K562 (cell line): ENCODE data around the gene ZNF521. TPM values are rescaled to one million over a fixed set of nuclear protein-coding genes. Genes with fewer than 3 reads are reported as not detected.
A peak's percentile ranks its signal among the peaks of the same experiment; 100 is the strongest.

Source experiments
- ATF6 ChIP-seq: sonication (generic); formaldehyde crosslinking; IDR thresholded peaks from 2 replicates; pipeline ENCODE4 v1.4.0; 2020; ENCODE audit warnings: mild to moderate bottlenecking, missing genetic modification reagents
- CHD2 ChIP-seq: IDR thresholded peaks from 2 replicates; pipeline ENCODE4 v1.6.1; 2011; ENCODE audit warnings: low read depth, low read length
- CREM ChIP-seq: IDR thresholded peaks from 2 replicates; pipeline ENCODE4 v1.6.1; 2014; ENCODE audit warnings: antibody characterized with exemption, low read depth
- ERF ChIP-seq: fragments of 450-650 bp; formaldehyde crosslinking; IDR thresholded peaks from 2 replicates; pipeline ENCODE4 v1.4.0; 2020; ENCODE audit warnings: mild to moderate bottlenecking, mixed read lengths
- GABPB2 ChIP-seq: fragments of 250-450 bp; sonication (Bioruptor Pico); conservative IDR thresholded peaks from 2 replicates; pipeline ENCODE4 v1.5.1; 2021; ENCODE audit warnings: mild to moderate bottlenecking
- HIVEP1 ChIP-seq: fragments of 250-450 bp; sonication (Bioruptor Pico); IDR thresholded peaks from 2 replicates; pipeline ENCODE4 v1.4.0; 2020; ENCODE audit warnings: mild to moderate bottlenecking
- MIER1 ChIP-seq: fragments of 450-650 bp; IDR thresholded peaks from 2 replicates; pipeline ENCODE4 v1.6.1; 2016; ENCODE audit warnings: antibody characterized with exemption, mild to moderate bottlenecking, low read depth
- NFXL1 ChIP-seq: fragments of 450-650 bp; formaldehyde crosslinking; IDR thresholded peaks from 2 replicates; pipeline ENCODE4 v1.4.0; 2021; ENCODE audit warnings: mild to moderate bottlenecking
- NR2C2 ChIP-seq, 2 experiments: fragments of 200-800 bp in 1 of 2; sonication (Bioruptor generic) in 1 of 2; sonication (generic) in 1 of 2; formaldehyde crosslinking in 1 of 2; IDR thresholded peaks; 2 replicates each; pipeline versions ENCODE4 v1.6.1 to v1.8.0; 2016 to 2022; ENCODE audit warnings: mild to moderate bottlenecking in 1 of 2, missing compliant biosample characterization in 1 of 2, missing genetic modification characterization in 1 of 2, missing genetic modification reagents in 1 of 2
- REST ChIP-seq, 2 experiments: fragments of 450-650 bp; formaldehyde crosslinking in 1 of 2; IDR thresholded peaks; 2 replicates each; pipeline versions ENCODE4 v1.4.0 to v1.6.1; 2014 to 2020; ENCODE audit warnings: mild to moderate bottlenecking in 2 of 2, borderline replicate concordance in 1 of 2, low read depth in 1 of 2
- SLC30A9 ChIP-seq: fragments of 250-450 bp; sonication (Bioruptor Pico); IDR thresholded peaks from 2 replicates; pipeline ENCODE4 v1.8.0; 2022; ENCODE audit warnings: mild to moderate bottlenecking, moderate library complexity
- SMARCC2 ChIP-seq: fragments of 450-650 bp; IDR thresholded peaks from 2 replicates; pipeline ENCODE4 v1.6.1; 2017; ENCODE audit warnings: antibody characterized with exemption, moderate library complexity, mild to moderate bottlenecking, low read depth
- SNAPC5 ChIP-seq: fragments of 250-450 bp; sonication (Bioruptor Pico); IDR thresholded peaks from 2 replicates; pipeline ENCODE4 v1.8.0; 2021; ENCODE audit warnings: moderate library complexity, mild to moderate bottlenecking, inconsistent platforms
- STAT5B ChIP-seq: fragments of 250-450 bp; sonication (Bioruptor Pico); IDR thresholded peaks from 2 replicates; pipeline ENCODE4 v1.8.0; 2021; ENCODE audit warnings: mild to moderate bottlenecking, inconsistent platforms
- TOE1 ChIP-seq, 2 experiments: fragments of 450-650 bp in 1 of 2; sonication (generic) in 1 of 2; formaldehyde crosslinking in 1 of 2; IDR thresholded peaks; 2 replicates each; pipeline versions ENCODE4 v1.7.1 to v1.8.0; 2016 to 2022; ENCODE audit warnings: borderline replicate concordance in 2 of 2, mild to moderate bottlenecking in 2 of 2, antibody characterized with exemption in 1 of 2, inconsistent platforms in 1 of 2, low read depth in 1 of 2, missing genetic modification reagents in 1 of 2, moderate library complexity in 1 of 2
- USF1 ChIP-seq: sonication (generic); formaldehyde crosslinking; IDR thresholded peaks from 2 replicates; pipeline ENCODE4 v1.9.0; 2022; ENCODE audit warnings: mild to moderate bottlenecking, missing genetic modification reagents
- WHSC1 ChIP-seq: IDR thresholded peaks from one replicate; pipeline ENCODE4 v1.6.1; 2012; ENCODE audit warnings: low read length, control low read depth, inconsistent platforms
- ZNF644 ChIP-seq: fragments of 200-800 bp; sonication (Bioruptor generic); IDR thresholded peaks from 2 replicates; pipeline ENCODE4 v1.6.1; 2016; ENCODE audit warnings: low read depth, missing genetic modification characterization, missing compliant biosample characterization
- polyA plus RNA-seq, 8 experiments: library from polyadenylated mRNA; depleted of rRNA in 4 of 8; stranded (reverse) in 5 of 8; unstranded in 3 of 8; fragments of >200 nt; fragmentation: Nextera tagmentation in 2 of 8; fragmentation: Illumina TruSeq in 1 of 8; extraction: Ambion mirVana in 2 of 8; extraction: Trizol in 1 of 8; gene quantifications; 2 replicates each; pipeline versions ENCODE4 v1.2.1 to v1.2.3, GENCODE V29; 2011 to 2014; ENCODE audit warnings: inconsistent platforms in 1 of 8, missing spikeins in 1 of 8
- total RNA-seq, 7 experiments: library from RNA; depleted of rRNA in 6 of 7; stranded (reverse); fragments of >200 nt in 6 of 7; fragmentation: Illumina TruSeq in 2 of 7; extraction: Trizol in 2 of 7; gene quantifications; 2 replicates each; pipeline versions ENCODE4 v1.2.1 to v1.2.3, GENCODE V29; 2011 to 2021; ENCODE audit warnings: low replicate concordance in 1 of 7

The ZNF521 gene
- total and polyA plus RNA-seq, 9 of the 15 experiments (the other 6 are each of a cell fraction or from before 2014, with no cell fraction given): 1.2 to 5.8 (median 1.6) TPM

- TF ChIP-seq SMARCC2 (peak; percentile 71; the same call in 1 of the 2 replicates), HIVEP1 (no peak), STAT5B (no peak), MIER1 (no peak), SLC30A9 (CRISPR knock-in tag) (no peak), GABPB2 (CRISPR knock-in tag) (no peak), REST (IDR thresholded peaks at IDR 0.05; ENCODE audit: borderline replicate concordance) (no peak), REST (CRISPR knock-in tag; IDR thresholded peaks at IDR 0.05; ENCODE audit: low read depth) (no peak), TOE1 (IDR thresholded peaks at IDR 0.05; ENCODE audit: borderline replicate concordance) (no peak), TOE1 (CRISPR knock-in tag; IDR thresholded peaks at IDR 0.05; ENCODE audit: borderline replicate concordance, low read depth) (no peak), CREM (peak; percentile 49; the same call in 1 of the 2 replicates), ZNF644 (tag) (no peak), ATF6 (CRISPR knock-in tag) (no peak), WHSC1 (no peak), SNAPC5 (no peak), USF1 (no peak), CHD2 (no peak), ERF (CRISPR knock-in tag) (no peak), NR2C2 (CRISPR knock-in tag; IDR thresholded peaks at IDR 0.05) (no peak), NR2C2 (tag; IDR thresholded peaks at IDR 0.05) (no peak), NFXL1 (no peak)
These were observed 122.9 kb downstream of the ZNF521 start (continued) for GRCh38 chr18:25229081-25229480.
